HG02678 (cell line): ENCODE measurements around the gene FAM107A.

ENCODE experiments used
- ATAC-seq: cut with Tn5 transposase; IDR thresholded peaks from one replicate; pipeline ENCODE4 v1.9.1; 2021; ENCODE audit warnings: mild to moderate bottlenecking, moderate library complexity; ENCODE audit not compliant: unreplicated experiment

The FAM107A gene

GRCh38 chr3:58594117-58594516, 16.9 kb upstream of the FAM107A start:
- ATAC-seq, result no peak

GRCh38 chr3:58591517-58592510, 14.6 kb upstream of the FAM107A start:
- no peak for ATAC-seq

GRCh38 chr3:58588030-58588614, 10.9 kb upstream of the FAM107A start:
- no peak for ATAC-seq

GRCh38 chr3:58586776-58587192, 9.6 kb upstream of the FAM107A start:
- ATAC-seq, result no peak

GRCh38 chr3:58585994-58586393, 8.8 kb upstream of the FAM107A start:
- ATAC-seq, result no peak

GRCh38 chr3:58585005-58585786, 8.0 kb upstream of the FAM107A start:
- peak; percentile 95 for ATAC-seq

GRCh38 chr3:58584690-58585004, 7.5 kb upstream of the FAM107A start:
- ATAC-seq, result no peak

- ATAC-seq, result no peak
Observed at GRCh38 chr3:58581328-58582091, 4.3 kb upstream of the FAM107A start.

GRCh38 chr3:58580826-58581327, 3.7 kb upstream of the FAM107A start:
- ATAC-seq, result no peak

- ATAC-seq, result no peak
Observed at GRCh38 chr3:58578873-58579272, 1.7 kb upstream of the FAM107A start.

- ATAC-seq, result no peak
Observed at GRCh38 chr3:58576716-58577115, 475 bp downstream of the FAM107A start.

- no peak for ATAC-seq
Observed at GRCh38 chr3:58575971-58576652, 1.1 kb downstream of the FAM107A start.

GRCh38 chr3:58574682-58575081, 2.5 kb downstream of the FAM107A start:
- no peak for ATAC-seq

GRCh38 chr3:58574106-58574505, 3.1 kb downstream of the FAM107A start:
- no peak for ATAC-seq

GRCh38 chr3:58573640-58574039, 3.6 kb downstream of the FAM107A start:
- ATAC-seq, result no peak

GRCh38 chr3:58572634-58573230, 4.5 kb downstream of the FAM107A start:
- no peak for ATAC-seq

- ATAC-seq, result no peak
Observed at GRCh38 chr3:58572013-58572633, 5.1 kb downstream of the FAM107A start.

- ATAC-seq, result no peak
Observed at GRCh38 chr3:58570851-58571250, 6.3 kb downstream of the FAM107A start.
